Subcutaneous adipose tissue (tissue), 4 donors: ENCODE measurements around the gene MYO18B. TPM values are rescaled to one million over a fixed set of nuclear protein-coding genes. Genes with fewer than 3 reads are reported as not detected.

Source experiments
- CTCF ChIP-seq: fragments of 450-650 bp; IDR thresholded peaks from one replicate; pipeline ENCODE4 v1.5.1; 2016; ENCODE audit warnings: low read depth, mild to moderate bottlenecking, control low read depth, antibody characterized with exemption, moderate library complexity
- total RNA-seq, 4 donors: library from RNA; depleted of rRNA; stranded (reverse); fragments of >200 nt; gene quantifications; one replicate each; pipeline ENCODE4 v1.1.0, GENCODE V29; 2016

MYO18B gene
- total RNA-seq, 4 donors from 2014 or later: under 0.01 TPM; not detected in 3

GRCh38 chr22:26016916-26017315 lies 274.9 kb downstream of the MYO18B start:
- TF ChIP-seq CTCF: no peak

GRCh38 chr22:26017932-26018331 lies 275.9 kb downstream of the MYO18B start:
- TF ChIP-seq CTCF: no peak

- no peak for TF ChIP-seq CTCF
Measured at GRCh38 chr22:26019596-26019995, 277.6 kb downstream of the MYO18B start.

GRCh38 chr22:26021516-26021915 lies 279.5 kb downstream of the MYO18B start:
- TF ChIP-seq CTCF: no peak

- TF ChIP-seq CTCF: no peak
Measured at GRCh38 chr22:26023104-26023775, 281.3 kb downstream of the MYO18B start.

- TF ChIP-seq CTCF: no peak
Measured at GRCh38 chr22:26025626-26026025, 283.6 kb downstream of the MYO18B start.

GRCh38 chr22:26027341-26027740 lies 285.4 kb downstream of the MYO18B start:
- no peak for TF ChIP-seq CTCF
